Liver (tissue), 3 donors: Measurements from ENCODE around the gene SMS.

Source experiments
- JUND ChIP-seq, 2 donors: IDR thresholded peaks; 2 replicates each; pipeline ENCODE4 v1.6.1; 2016; ENCODE audit warnings: antibody characterized with exemption in 2 of 2
- RAD21 ChIP-seq, 2 donors: IDR thresholded peaks; 2 replicates each; pipeline ENCODE4 v1.6.1; 2016; ENCODE audit warnings: antibody characterized with exemption in 2 of 2, mild to moderate bottlenecking in 2 of 2
- RXRA ChIP-seq, 2 donors: IDR thresholded peaks; 2 replicates each; pipeline ENCODE4 v1.6.1; 2017 to 2018; ENCODE audit warnings: antibody characterized with exemption in 2 of 2, mild to moderate bottlenecking in 1 of 2
- TF ChIP-seq, protein P1 (sequence below): fragments of 150-350 bp; IDR thresholded peaks from 2 replicates; pipeline ENCODE4 v1.5.1; 2017; ENCODE audit warnings: improper control_type of control experiment, low read depth, low read length; ENCODE audit not compliant: missing input control
- TF ChIP-seq, protein P2 (sequence below): IDR thresholded peaks from 2 replicates; pipeline ENCODE4 v1.6.1; 2016; ENCODE audit warnings: antibody characterized with exemption, mild to moderate bottlenecking
- TF ChIP-seq, protein P3 (sequence below): IDR thresholded peaks from 2 replicates; pipeline ENCODE4 v1.6.1; 2016; ENCODE audit warnings: antibody characterized with exemption
- TF ChIP-seq, protein P4 (sequence below): IDR thresholded peaks from 2 replicates; pipeline ENCODE4 v1.6.1; 2016; ENCODE audit warnings: antibody characterized with exemption
- donor health status: healthy.
- donor health status: healthy.

DNA sequence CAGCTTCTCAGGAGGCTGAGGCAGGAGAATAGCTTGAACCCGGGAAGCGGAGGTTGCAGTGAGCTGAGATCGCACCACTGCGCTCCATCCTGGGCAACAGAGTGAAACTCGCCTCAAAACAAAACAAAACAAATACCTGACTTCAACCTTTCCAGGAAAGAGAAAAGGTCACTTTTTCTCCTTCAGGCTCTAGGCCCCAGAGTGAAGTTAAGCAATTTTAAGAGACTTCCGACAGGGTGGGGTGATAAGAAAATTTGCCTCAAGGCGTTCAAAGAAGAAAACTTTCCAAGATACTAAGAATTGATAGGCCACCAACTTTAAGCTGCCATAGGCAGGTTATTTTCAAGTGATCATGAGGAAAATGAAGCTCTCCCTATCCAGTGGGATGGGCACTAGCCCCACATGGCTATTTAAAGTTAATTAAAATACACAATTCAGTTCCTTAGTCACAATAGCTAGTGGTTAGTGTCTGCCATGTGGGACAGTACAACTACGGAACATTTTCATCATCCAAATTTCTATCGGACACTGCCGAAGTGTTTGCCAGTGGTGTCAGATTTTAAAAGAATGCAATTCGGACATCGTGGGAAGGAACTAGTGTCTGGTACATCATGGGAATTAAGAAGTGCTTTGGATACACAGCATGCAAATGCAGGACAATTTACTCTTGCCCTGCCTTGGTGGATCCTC lies 33.0 kb downstream of the SMS start:
- TF ChIP-seq, protein P1, sequence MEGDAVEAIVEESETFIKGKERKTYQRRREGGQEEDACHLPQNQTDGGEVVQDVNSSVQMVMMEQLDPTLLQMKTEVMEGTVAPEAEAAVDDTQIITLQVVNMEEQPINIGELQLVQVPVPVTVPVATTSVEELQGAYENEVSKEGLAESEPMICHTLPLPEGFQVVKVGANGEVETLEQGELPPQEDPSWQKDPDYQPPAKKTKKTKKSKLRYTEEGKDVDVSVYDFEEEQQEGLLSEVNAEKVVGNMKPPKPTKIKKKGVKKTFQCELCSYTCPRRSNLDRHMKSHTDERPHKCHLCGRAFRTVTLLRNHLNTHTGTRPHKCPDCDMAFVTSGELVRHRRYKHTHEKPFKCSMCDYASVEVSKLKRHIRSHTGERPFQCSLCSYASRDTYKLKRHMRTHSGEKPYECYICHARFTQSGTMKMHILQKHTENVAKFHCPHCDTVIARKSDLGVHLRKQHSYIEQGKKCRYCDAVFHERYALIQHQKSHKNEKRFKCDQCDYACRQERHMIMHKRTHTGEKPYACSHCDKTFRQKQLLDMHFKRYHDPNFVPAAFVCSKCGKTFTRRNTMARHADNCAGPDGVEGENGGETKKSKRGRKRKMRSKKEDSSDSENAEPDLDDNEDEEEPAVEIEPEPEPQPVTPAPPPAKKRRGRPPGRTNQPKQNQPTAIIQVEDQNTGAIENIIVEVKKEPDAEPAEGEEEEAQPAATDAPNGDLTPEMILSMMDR: no peak
- TF ChIP-seq RXRA (IDR thresholded peaks at IDR 0.05) (no peak), RAD21 (IDR thresholded peaks at IDR 0.05) (no peak), JUND (IDR thresholded peaks at IDR 0.05) (no peak)
- TF ChIP-seq, protein P2, sequence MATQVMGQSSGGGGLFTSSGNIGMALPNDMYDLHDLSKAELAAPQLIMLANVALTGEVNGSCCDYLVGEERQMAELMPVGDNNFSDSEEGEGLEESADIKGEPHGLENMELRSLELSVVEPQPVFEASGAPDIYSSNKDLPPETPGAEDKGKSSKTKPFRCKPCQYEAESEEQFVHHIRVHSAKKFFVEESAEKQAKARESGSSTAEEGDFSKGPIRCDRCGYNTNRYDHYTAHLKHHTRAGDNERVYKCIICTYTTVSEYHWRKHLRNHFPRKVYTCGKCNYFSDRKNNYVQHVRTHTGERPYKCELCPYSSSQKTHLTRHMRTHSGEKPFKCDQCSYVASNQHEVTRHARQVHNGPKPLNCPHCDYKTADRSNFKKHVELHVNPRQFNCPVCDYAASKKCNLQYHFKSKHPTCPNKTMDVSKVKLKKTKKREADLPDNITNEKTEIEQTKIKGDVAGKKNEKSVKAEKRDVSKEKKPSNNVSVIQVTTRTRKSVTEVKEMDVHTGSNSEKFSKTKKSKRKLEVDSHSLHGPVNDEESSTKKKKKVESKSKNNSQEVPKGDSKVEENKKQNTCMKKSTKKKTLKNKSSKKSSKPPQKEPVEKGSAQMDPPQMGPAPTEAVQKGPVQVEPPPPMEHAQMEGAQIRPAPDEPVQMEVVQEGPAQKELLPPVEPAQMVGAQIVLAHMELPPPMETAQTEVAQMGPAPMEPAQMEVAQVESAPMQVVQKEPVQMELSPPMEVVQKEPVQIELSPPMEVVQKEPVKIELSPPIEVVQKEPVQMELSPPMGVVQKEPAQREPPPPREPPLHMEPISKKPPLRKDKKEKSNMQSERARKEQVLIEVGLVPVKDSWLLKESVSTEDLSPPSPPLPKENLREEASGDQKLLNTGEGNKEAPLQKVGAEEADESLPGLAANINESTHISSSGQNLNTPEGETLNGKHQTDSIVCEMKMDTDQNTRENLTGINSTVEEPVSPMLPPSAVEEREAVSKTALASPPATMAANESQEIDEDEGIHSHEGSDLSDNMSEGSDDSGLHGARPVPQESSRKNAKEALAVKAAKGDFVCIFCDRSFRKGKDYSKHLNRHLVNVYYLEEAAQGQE: no peak
- TF ChIP-seq, protein P3, sequence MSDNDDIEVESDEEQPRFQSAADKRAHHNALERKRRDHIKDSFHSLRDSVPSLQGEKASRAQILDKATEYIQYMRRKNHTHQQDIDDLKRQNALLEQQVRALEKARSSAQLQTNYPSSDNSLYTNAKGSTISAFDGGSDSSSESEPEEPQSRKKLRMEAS: no peak
- TF ChIP-seq, protein P4, sequence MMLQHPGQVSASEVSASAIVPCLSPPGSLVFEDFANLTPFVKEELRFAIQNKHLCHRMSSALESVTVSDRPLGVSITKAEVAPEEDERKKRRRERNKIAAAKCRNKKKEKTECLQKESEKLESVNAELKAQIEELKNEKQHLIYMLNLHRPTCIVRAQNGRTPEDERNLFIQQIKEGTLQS: no peak
